ENCODE measurements around the gene NNT.

DNA sequence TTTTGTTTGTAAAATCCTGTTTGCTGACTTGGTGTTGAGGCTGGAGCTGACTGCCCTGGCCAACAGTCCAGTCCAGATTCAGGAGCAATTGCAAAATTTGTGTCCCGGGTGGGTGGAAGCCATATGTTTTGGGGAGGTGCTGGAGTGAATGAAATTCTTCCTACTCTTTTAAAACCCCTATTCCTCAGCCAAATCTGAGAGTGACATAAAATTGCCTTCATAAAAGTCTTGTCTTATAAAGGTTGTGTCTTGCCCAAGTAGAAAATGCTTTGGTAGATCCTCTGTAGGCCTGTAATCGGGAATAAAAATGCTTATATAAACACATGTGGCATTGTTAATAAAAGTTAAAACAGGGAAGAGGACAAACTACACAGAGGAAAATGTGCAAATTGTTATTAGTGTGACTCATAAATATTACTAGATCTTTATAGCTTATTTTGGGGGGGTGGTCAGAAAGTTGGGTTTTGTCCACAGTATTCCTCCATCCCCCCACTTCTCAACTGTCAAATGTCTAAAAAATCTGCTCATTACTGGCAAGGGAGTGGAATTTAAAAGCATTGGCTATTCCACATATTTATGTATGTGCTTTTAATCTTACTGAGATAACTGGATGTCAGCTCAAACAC, 45.6 kb downstream of the NNT start:
- TF ChIP-seq CTCF (IDR thresholded peaks at IDR 0.05) (no peak), POLR2A (IDR thresholded peaks at IDR 0.05) (no peak)
